SKM-1 treated with dmso at 0.1 percent for 144 hours (cell line): Measurements from ENCODE around the gene LRRC1.
A peak's percentile ranks its signal among the peaks of the same experiment; 100 is the strongest.
"Not testable (repeated sequence)": the region's sequence is repeated elsewhere in the genome, so short reads cannot be mapped to it uniquely, and the experiment has no call there.

Source experiments
- DNase-seq: peaks from one replicate; lab custom pipeline; 2025; ENCODE audit not compliant: unreplicated experiment; lab: John Stamatoyannopoulos, UW

Gene LRRC1

DNA sequence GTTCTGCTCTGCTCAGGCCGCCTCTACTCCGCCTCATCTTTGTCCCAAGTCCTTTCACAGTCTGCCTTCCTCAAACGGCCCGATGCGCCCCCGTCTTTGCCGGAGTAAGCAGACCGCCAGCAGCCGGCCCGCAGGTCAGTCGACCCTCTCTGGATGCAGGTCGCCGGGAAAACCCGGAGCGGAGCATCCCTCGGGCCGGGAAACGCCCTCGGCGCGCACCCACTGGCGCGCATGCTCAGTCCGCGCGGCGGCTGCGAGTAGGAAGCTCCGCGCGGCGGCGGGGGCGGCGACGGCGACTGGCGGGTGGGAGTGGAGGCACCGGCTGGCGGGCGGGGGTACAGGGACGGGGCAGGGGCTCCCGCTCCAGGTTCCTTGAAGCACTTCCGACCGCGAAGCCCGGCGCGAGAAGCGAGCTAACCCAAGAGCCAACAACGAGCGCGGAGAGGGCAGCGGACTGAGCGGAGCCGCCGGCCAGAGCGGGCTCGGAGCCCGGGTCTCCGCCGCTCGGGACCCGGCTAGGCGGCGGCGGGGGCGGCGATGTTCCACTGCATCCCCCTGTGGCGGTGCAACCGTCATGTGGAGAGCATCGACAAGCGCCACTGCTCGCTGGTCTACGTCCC is at the start of gene LRRC1:
Gene LRRC1 (plus strand): TSS at position 286 of the 620 bp plus-strand sequence. CDS start 252 bp downstream, at position 538.
- DNase-seq, result peak; percentile 78

DNA sequence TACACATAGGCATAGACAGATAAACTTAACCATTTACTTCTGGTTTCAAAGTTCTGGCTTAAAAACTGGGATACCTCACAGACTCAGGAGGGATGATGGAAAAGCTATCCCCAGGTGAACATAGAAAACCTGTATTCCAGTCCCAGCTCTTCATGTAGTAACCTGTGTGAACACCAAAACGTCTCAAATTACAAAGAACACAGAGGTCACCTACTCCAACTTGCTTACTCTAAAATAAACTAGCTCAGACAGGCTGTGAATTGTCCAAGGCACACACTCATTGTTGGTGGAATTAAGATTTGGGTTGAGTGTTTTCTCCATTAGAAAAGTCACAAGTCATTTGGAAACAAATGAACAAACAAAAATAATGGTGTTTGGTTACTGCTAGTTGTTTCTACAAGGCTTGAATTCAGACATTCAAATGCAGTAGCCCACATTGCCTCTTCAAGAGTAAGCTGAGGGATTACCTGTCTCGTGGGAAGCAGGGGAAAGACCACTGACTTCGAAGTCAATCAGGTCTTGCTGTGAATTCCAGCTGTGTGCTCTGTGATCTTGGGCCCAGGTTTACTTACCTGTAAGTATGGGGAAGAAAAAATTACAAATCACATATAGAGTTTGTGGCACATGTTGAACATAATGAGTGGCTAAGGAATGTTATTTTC is 48.2 kb upstream of the LRRC1 start:
- no peak for DNase-seq

DNA sequence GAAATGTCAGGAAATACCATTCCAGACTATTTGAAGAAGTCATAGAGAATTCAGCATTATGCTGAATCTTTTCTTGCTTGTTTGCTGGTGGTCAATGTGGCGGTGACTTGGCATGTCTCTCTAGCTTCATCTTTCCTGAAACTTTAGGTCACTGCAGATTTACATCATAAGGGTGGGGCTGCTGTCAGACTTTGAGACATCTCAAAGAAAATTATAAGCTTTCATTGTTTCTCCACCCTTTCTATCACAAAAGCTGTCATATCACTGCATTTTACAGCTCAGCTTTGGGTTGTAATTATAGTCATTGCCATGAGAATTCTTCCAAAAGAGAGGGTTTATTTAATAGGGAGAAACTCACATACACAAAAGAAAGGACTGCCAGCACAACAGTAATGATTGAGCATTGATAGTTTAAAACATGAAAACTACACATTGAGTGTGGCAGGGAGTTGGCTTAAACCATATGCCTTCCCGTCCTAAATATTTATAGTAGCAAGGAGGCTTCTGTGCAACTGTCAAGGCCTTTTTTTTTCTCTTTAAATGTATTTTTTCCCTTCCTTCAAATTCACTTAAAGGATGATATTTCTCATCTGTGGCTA is 44.7 kb upstream of the LRRC1 start:
- DNase-seq, result no peak

DNA sequence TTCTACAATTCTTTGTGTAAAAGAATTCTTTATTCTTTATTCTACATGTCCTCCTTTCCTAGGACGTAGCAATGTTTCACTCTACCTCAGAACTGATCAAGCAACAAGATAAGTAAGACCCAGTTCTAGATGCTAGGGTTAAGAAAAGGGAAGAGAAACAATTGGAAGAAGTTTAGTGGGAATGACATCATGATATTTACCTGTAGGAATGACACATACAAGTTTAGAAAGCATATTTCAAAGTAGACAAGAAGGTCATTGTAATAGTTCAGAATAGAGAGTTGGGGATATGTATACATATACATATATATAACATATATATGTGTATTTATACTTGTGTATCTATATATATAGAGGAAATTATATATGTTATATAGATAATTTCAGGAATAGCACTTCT is 43.4 kb upstream of the LRRC1 start:
- no peak for DNase-seq

DNA sequence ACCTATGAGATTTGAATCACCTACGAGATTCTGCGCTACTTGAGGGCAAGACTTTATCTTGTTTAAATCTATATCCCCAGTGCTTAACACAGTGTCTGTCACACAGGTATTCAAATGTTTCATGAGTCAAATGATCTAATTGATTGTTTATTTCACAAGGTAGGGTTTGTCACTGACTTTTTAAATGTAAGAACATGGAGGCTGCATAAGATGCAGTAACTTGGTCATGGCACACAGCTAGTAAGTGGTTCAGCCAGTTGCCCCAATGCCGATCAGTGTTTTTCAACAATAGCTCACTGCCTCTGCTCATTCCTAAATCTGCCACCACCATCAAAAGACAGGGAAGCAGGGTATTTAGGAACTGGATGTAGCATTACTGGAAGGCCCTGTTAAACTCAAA is 42.4 kb upstream of the LRRC1 start:
- DNase-seq, result no peak

DNA sequence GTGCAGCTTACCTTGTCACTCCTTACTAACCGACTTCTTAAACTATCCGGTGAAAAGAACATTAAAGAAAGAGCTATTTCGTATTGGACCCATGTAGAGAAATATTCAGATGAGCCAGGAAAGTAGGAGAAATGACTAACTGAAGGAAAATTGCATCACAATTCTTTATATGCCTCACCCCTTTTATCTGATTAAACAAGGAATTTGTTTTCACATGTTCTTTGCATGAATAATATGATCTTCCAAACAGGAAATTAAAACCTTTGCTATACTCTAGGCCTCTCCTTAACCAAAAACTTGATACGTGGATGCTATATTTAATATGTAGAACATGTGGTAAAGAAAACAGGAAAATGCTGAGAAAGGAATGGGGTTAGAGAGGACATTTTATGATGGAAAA is 41.9 kb upstream of the LRRC1 start:
- DNase-seq, result no peak

DNA sequence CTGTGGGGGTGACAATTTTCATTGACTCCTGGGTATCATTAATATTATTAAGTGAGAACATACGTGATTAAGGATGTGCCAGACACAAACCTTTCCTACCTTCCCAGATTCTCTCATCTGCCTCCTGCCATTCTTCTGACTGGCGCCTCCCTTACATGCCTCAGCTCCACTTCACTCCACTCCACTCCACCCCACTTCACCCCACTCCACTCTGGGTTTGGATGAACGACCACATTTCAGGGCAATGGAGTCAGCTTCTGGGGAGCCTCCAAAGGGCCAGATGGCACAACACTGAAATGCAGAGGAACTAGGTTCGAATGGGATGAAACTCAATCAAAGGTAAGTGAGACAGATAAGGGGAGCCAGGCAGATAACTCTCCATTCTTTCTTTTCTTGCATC is 40.5 kb upstream of the LRRC1 start:
- no peak for DNase-seq

DNA sequence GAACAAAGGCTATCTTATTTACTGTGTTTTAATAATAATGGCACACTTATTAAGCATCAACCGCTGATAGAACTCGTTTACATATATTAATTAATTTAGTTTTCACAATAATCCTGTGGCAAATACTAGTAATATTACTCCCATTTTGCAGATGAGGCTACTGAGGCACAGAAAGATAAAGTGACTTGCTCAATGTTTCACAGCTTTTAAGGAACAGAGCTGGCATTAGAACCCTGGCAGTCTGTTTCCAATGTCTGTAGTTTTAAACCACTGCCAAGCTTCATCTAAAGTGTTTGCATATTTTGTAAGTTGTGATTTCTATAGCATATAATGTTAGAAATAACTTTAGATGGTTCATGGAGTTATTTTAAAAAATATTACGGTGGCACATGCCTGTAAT is 38.4 kb upstream of the LRRC1 start:
- DNase-seq, result no peak

DNA sequence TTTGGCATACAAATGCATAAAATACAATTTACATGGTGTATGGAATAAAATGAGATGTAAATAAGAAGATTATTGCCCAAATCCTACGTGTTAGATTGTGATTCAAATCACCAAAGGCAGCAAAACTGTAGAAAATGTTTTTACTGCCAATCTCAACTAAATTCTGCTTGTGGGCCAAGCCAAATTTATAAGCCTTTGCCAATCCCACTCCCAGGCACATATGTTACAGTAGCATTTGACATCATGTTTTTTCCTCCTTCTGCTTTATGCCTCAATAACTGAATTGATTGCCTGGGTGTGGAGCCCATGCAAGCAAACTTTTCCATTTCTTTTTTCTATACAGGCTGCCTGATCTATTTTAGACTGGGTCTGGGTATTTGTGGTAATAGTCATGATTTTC is 36.3 kb upstream of the LRRC1 start:
- no peak for DNase-seq

DNA sequence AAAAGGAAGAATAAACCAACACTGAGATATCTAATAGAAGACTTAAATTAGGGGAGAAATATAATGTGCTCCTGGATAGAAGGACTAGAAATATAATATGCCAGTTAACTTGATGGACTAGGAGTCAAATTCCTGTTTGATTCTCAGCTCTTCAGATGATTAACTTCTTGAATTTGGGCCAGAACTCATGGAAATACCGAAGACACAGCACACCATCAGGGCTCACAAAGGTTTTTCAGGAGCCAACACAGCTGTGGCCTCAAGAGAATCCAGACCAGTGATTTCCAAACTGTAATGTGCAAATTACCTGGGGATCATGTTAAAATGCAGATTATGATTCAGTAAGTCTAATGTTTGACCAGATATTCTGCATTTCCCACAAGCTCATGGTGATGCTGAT is 33.8 kb upstream of the LRRC1 start:
- DNase-seq, result no peak

DNA sequence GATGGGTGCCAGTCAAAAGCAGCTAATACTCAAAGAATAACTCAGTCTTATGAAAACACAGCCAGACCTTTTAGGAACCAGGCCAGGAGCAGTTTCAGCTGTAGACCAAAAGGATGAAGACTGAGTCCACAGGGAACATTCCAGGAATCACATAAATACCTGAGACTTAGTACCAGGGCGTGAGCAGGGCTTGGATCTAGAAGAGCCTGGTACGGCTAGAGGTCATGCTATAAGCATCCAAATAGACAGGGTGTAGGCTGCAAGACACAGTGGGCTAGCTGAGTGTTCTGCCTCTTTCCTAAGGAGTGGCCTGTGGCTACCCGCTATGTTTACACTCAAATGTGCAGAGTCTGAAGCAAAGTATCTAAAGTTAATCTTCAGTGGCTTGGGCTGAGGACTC is 29.5 kb upstream of the LRRC1 start:
- no peak for DNase-seq

DNA sequence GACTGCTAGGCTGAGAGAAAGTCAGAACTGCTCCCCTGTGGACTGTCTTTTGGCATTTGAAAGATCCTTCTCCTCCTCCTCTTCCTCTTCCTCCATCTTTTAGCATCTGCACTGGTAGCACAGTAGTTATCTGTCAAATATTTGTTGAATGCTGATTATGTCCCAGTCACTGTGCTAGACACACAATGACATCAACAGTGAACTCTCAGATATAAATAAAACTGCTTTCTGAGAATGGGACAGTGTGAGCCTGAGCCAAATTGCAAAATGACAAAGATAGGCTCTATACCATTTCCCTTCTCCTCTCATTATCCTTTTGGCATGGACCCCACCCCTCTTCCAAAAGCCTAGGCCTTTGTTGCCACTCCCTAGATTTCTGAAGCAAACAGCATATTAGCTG is 27.9 kb upstream of the LRRC1 start:
- no peak for DNase-seq

DNA sequence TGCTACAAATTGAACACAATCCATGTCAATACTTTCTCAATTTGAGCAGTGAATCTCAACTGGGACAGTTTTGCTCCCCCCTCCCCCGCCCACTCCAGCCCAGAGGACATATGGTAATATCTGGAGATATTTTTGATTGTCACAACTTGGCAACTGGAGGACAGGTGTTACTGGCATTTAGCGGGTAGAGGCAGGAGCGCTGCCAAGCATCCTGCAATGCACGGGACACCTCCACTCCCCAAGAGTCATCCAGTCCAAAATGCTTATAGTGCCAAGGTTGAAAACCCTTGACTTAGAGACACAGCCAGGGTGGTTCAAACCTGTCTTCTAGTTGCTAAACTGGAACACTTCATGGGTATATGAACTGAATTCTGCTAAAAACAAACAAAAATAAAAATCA is 26.9 kb upstream of the LRRC1 start:
- no peak for DNase-seq

DNA sequence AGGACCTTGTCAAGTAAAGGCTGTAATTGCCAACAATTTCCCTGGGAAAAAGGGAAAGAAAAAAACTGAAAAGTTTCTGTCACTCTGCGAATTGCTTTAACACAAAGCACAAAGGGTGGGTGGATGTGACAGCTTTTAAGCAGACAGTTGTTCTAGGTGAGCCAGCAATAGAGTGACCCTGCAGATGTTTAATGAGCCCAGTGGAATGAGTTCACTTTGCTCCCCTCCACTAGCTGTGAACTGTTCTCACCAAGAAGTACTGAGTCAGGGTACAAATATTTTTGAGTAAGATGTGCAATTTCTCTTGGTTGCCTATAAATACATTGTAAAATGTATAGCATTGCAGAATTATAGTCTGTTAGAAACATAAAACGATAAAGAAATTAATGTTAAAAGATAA is 26.2 kb upstream of the LRRC1 start:
- DNase-seq, result no peak

DNA sequence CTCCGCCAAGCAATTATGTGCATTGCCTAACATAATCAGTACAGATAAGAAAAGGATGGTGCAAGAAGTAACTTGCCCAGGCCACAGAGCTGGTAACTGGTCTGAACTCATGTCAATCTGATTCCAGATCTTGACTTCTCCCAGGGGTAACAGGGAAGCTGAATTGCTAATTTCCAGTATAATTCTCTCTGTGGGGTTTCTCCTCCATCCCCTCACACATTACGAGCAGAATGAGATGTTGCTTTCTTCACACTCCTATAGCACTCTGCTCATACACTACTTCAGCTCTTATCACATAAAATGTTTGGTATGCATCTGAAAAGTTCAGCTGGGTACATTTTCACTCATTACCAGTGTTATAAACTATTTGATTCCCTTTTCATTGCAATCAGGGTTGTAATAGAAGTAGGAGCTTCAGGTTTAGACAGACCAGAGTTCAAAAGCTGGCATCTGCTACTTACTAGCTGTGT is 24.0 kb upstream of the LRRC1 start:
- no peak for DNase-seq

DNA sequence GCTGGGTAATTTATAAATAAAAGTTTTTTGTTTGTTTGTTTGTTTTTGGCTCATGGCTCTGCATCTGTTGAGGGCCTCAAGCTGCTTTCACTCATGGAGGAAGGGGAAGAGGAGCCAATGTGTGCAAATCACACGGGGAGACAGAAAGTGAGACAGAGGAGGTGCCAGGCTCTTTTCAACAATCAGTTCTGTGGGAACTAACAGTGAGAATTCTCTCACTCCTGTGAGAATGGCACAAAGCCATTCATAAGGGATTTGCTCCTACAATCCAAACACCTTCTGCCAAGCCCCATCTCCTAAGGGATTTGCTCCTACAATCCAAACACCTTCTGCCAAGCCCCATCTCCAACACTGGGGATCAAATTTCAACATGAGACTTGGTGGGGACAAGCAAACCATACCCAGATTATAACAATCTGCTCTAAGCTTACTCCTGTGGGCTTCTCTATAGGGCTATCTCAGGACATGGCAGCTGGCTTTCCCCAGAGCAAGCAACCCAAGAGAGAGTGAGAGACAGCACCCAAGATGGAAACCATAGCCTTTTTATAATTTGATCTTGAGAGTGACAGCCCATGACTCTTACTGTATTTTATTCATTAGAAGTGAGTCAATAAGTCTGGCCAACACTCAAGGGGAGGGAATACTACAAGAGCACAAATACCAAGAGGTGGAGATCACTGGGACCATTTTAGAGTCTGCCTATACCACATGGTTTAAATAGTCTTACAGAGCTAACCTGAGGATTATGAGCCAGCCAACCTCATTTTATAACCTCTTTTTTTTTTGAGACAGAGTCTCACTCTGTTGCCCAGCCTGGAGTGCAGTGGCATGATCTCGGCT is 22.8 kb upstream of the LRRC1 start:
- DNase-seq, result no peak

DNA sequence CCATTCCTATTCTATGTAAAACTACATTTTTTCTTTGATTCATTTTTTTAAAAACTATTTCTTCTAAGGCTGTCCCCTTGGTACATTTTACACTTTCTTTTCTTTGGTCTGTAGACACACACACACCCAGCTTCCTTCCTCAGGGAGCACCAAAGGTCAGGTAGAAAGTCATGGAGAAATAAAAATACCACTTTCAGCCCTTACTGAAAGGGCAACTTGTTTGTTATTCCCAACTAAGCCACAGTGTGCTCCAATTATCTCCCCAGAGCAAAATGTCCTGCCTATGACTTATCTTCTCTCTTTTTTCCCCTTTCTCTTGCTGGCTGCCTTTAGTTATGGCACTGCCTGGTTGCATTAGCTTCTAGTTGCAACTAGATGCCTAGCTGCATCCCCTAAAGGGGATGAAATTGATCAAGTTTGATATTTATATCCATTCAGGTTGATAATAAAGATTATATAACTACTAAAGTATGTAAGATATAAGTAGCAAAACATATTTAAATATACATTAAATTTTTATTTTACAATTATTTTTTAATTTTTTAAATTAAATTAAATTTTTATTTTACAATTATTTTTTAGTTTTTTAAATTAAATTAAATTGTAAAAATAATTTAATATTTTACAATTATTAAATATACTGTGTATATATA is 21.6 kb upstream of the LRRC1 start:
- DNase-seq, result no peak

DNA sequence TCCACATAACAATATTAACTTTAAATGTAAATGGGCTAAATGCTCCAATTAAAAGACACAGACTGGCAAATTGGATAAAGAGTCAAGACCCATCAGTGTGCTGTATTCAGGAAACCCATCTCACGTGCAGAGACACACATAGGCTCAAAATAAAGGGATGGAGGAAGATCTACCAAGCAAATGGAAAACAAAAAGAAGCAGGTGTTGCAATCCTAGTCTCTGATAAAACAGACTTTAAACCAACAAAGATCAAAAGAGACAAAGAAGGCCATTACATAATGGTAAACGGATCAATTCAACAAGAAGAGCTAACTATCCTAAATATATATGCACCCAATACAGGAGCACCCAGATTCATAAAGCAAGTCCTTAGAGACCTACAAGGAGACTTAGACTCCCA is 18.7 kb upstream of the LRRC1 start:
- DNase-seq, result not testable (repeated sequence)

DNA sequence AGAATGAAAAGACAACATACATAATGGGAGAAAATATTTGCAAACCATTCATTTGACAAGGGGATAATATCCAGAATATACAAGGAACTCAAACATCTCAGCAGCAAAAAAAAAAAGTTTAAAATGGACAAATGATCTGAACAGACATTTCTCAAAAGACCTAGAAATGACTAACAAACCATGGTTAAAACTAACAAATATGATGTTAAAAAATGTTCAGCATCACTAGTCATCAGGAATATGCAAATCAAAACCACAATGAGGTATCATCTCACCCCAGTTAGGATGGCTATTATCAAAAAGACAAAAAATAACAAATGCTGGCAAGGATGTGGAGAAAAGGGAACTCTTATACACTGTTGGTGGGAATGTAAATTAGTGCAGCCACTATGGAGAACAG is 9.8 kb upstream of the LRRC1 start:
- not testable (repeated sequence) for DNase-seq

DNA sequence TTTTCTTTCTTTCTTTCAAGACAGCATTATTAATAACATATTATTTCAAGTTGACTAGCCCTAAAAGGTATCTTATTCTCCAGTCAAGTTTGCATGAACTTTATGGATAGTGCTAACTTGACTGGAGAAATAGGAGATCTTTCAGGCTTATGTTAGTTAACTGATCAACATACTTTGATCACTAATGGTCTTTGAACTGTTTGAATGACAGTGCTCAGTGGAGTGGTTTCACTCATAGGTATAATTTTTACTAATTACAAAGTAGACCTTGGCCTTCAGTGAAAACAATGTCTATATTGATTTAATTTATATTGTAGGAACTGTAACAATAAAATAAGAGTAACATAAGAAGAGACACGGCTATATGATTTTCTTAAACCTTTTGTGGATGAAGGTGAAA is 8.0 kb upstream of the LRRC1 start:
- DNase-seq, result no peak

DNA sequence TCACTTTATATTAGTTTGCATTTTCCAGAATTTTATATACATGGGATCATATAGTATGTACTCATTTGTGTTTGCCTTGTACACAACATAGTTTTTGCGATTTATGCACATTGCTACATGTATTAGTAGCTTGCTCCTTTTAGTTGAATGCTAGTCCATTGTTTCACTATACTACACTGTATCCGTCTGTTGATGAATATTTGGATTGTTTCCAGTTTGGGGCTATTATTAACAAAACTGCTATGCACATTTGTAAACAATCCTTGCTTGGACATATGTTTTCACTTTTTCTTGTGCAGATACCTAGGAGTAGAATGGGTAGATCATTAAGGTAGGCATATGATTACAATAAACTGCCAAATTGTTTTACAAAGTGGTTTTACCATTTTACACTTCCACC is 3.9 kb upstream of the LRRC1 start:
- no peak for DNase-seq
